Measurements from ENCODE around the gene INO80E.
A peak's percentile ranks its signal among the peaks of the same experiment; 100 is the strongest.
"Not testable (repeated sequence)": the region's sequence is repeated elsewhere in the genome, so short reads cannot be mapped to it uniquely, and the experiment has no call there.

The INO80E gene

GRCh38 chr16:30040221-30040620 is 44.2 kb downstream of the INO80E start:
- ATAC-seq: no peak
- TF ChIP-seq ESRRG (CRISPR knock-in tag; IDR thresholded peaks at IDR 0.05) (no peak), ZFP30 (CRISPR knock-in tag; IDR thresholded peaks at IDR 0.05) (no peak), TSHZ2 (CRISPR knock-in tag; IDR thresholded peaks at IDR 0.05) (no peak), ZNF8 (CRISPR knock-in tag; IDR thresholded peaks at IDR 0.05) (no peak), TOX (CRISPR knock-in tag; IDR thresholded peaks at IDR 0.05; ENCODE audit: borderline replicate concordance) (no peak), ZC3H10 (CRISPR knock-in tag; IDR thresholded peaks at IDR 0.05) (no peak), ZNF565 (CRISPR knock-in tag; conservative IDR thresholded peaks at IDR 0.05; ENCODE audit: low read depth) (no peak), ARNTL (CRISPR knock-in tag; IDR thresholded peaks at IDR 0.05; ENCODE audit: borderline replicate concordance, low read depth) (no peak), PPARA (CRISPR knock-in tag; IDR thresholded peaks at IDR 0.05; ENCODE audit: borderline replicate concordance) (no peak), ISL1 (CRISPR knock-in tag; IDR thresholded peaks at IDR 0.05) (no peak), SNAI2 (CRISPR knock-in tag; IDR thresholded peaks at IDR 0.05) (no peak), ZNF70 (CRISPR knock-in tag; IDR thresholded peaks at IDR 0.05) (no peak), GLIS3 (CRISPR knock-in tag; IDR thresholded peaks at IDR 0.05) (no peak), CREB5 (CRISPR knock-in tag; IDR thresholded peaks at IDR 0.05; ENCODE audit: low read depth) (no peak), CSRNP3 (CRISPR knock-in tag; IDR thresholded peaks at IDR 0.05) (no peak), RARB (CRISPR knock-in tag; IDR thresholded peaks at IDR 0.05) (no peak)
- TF ChIP-seq, protein P1, sequence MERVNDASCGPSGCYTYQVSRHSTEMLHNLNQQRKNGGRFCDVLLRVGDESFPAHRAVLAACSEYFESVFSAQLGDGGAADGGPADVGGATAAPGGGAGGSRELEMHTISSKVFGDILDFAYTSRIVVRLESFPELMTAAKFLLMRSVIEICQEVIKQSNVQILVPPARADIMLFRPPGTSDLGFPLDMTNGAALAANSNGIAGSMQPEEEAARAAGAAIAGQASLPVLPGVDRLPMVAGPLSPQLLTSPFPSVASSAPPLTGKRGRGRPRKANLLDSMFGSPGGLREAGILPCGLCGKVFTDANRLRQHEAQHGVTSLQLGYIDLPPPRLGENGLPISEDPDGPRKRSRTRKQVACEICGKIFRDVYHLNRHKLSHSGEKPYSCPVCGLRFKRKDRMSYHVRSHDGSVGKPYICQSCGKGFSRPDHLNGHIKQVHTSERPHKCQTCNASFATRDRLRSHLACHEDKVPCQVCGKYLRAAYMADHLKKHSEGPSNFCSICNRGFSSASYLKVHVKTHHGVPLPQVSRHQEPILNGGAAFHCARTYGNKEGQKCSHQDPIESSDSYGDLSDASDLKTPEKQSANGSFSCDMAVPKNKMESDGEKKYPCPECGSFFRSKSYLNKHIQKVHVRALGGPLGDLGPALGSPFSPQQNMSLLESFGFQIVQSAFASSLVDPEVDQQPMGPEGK (CRISPR knock-in tag; IDR thresholded peaks at IDR 0.05; ENCODE audit: borderline replicate concordance): no peak
- TF ChIP-seq, protein P2, sequence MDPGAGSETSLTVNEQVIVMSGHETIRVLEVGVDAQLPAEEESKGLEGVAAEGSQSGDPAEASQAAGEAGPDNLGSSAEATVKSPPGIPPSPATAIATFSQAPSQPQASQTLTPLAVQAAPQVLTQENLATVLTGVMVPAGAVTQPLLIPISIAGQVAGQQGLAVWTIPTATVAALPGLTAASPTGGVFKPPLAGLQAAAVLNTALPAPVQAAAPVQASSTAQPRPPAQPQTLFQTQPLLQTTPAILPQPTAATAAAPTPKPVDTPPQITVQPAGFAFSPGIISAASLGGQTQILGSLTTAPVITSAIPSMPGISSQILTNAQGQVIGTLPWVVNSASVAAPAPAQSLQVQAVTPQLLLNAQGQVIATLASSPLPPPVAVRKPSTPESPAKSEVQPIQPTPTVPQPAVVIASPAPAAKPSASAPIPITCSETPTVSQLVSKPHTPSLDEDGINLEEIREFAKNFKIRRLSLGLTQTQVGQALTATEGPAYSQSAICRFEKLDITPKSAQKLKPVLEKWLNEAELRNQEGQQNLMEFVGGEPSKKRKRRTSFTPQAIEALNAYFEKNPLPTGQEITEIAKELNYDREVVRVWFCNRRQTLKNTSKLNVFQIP (CRISPR knock-in tag; IDR thresholded peaks at IDR 0.05; ENCODE audit: borderline replicate concordance, low read depth): no peak

DNA sequence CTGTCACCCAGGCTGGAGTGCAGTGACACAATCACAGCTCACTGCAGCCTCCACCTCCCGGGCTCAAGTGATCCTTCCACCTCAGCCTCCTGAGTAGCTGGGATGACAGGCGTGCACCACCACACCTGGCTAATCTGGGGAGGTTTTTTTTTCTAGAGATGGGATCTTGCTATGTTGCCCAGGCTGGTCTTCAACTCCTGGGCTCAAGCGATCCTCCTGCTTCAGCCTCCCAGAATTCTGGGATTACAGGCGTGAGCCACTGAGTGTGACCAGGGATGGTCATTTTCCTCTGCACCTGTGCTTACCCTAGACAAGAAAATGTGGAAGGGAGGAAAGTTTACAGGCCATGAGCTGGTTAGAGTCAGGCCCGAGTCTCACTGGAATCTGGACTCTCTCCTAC is 44.6 kb downstream of the INO80E start:
- ATAC-seq: not testable (repeated sequence)

DNA sequence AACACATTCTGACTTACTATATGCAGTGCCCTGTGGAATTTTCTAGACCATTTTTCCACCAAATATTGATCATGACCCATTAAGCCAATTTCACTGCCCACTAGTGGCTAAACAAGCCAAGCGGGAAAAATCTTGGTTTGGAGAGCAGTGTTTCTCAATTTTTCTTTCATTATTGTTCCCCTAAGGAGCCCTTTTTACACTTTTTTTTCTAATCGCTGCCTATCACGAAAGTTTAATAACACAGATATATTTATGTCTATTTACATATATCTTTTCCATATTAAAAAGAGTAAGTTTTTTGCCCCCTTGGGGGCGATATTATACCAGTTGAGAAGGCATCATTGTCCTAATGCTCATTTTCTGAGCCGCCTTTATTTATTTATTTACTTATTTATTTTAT is 45.8 kb downstream of the INO80E start:
- TF ChIP-seq ZNF8 (CRISPR knock-in tag; IDR thresholded peaks at IDR 0.05) (no peak), ZNF565 (CRISPR knock-in tag; conservative IDR thresholded peaks at IDR 0.05; ENCODE audit: low read depth) (no peak), ZFP30 (CRISPR knock-in tag; IDR thresholded peaks at IDR 0.05) (no peak), TOX (CRISPR knock-in tag; IDR thresholded peaks at IDR 0.05; ENCODE audit: borderline replicate concordance) (no peak), CSDC2 (CRISPR knock-in tag; IDR thresholded peaks at IDR 0.05) (no peak), GLIS3 (CRISPR knock-in tag; IDR thresholded peaks at IDR 0.05) (no peak), CREB5 (CRISPR knock-in tag; IDR thresholded peaks at IDR 0.05; ENCODE audit: low read depth) (no peak), ZFP3 (CRISPR knock-in tag; IDR thresholded peaks at IDR 0.05) (no peak), PPARA (CRISPR knock-in tag; IDR thresholded peaks at IDR 0.05; ENCODE audit: borderline replicate concordance) (no peak), ZC3H10 (CRISPR knock-in tag; IDR thresholded peaks at IDR 0.05) (no peak), ISL1 (CRISPR knock-in tag; IDR thresholded peaks at IDR 0.05) (no peak), TCF4 (CRISPR knock-in tag; IDR thresholded peaks at IDR 0.05; ENCODE audit: borderline replicate concordance) (no peak)
- ATAC-seq: peak; percentile 74
